OCI-LY1 (cell line): ENCODE results near the gene DCLK1.
"Not testable (repeated sequence)": the region's sequence is repeated elsewhere in the genome, so short reads cannot be mapped to it uniquely, and the experiment has no call there.

Experiments
- H2AFZ ChIP-seq: fragments of 200-600 bp; sonication (generic), shearing (Covaris generic); 2 replicates; pipeline ENCODE4 v1.6.0; 2014; ENCODE audit warnings: antibody characterized with exemption, mild to moderate bottlenecking, low read length
- H3F3A ChIP-seq: fragments of 200-600 bp; sonication (generic), shearing (Covaris generic); 2 replicates; pipeline ENCODE4 v1.6.0; 2014; ENCODE audit warnings: mild to moderate bottlenecking, antibody characterized with exemption, low read length, moderate library complexity; ENCODE audit not compliant: insufficient read depth
- H3K27ac ChIP-seq: fragments of 200-600 bp; sonication (generic); 2 replicates; pipeline ENCODE4 v1.5.1; 2014; ENCODE audit warnings: low read length, mixed run types, mild to moderate bottlenecking, low read depth; ENCODE audit not compliant: poor library complexity, severe bottlenecking
- H3K27me3 ChIP-seq: fragments of 200-600 bp; sonication (generic); 2 replicates; pipeline ENCODE4 v1.6.0; 2014; ENCODE audit warnings: antibody characterized with exemption, mild to moderate bottlenecking, low read length, moderate library complexity; ENCODE audit not compliant: insufficient read depth
- H3K36me3 ChIP-seq: fragments of 200-600 bp; sonication (generic); 2 replicates; pipeline ENCODE4 v1.6.1; 2014; ENCODE audit warnings: mild to moderate bottlenecking, antibody characterized with exemption, low read length, moderate library complexity, mixed read lengths; ENCODE audit not compliant: insufficient read depth
- H3K4me1 ChIP-seq: fragments of 200-600 bp; sonication (generic); 2 replicates; pipeline ENCODE4 v1.5.1; 2014; ENCODE audit warnings: mild to moderate bottlenecking, low read length, moderate library complexity; ENCODE audit not compliant: insufficient read depth, severe bottlenecking
- H3K4me2 ChIP-seq: fragments of 200-600 bp; sonication (generic), shearing (Covaris generic); 2 replicates; pipeline ENCODE4 v1.6.1; 2014; ENCODE audit warnings: low read length
- H3K4me3 ChIP-seq: fragments of 200-600 bp; sonication (generic); 2 replicates; pipeline ENCODE4 v1.5.1; 2014; ENCODE audit warnings: low read length, low read depth, mild to moderate bottlenecking, mixed read lengths; ENCODE audit not compliant: poor library complexity, severe bottlenecking
- H3K79me2 ChIP-seq: fragments of 200-600 bp; shearing (Covaris generic); 2 replicates; pipeline ENCODE4 v1.6.1; 2016; ENCODE audit warnings: mixed run types, low read length, mixed read lengths; ENCODE audit not compliant: insufficient read depth
- H3K9ac ChIP-seq: fragments of 200-600 bp; sonication (generic), shearing (Covaris generic); 2 replicates; pipeline ENCODE4 v1.6.1; 2014; ENCODE audit warnings: mild to moderate bottlenecking, low read length, mixed read lengths
- H3K9me2 ChIP-seq: fragments of 200-600 bp; sonication (generic), shearing (Covaris generic); 2 replicates; pipeline ENCODE4 v1.6.1; 2014; ENCODE audit warnings: low read depth, mild to moderate bottlenecking, low read length, mixed read lengths
- H3K9me3 ChIP-seq: fragments of 200-600 bp; shearing (Covaris generic); 2 replicates; pipeline ENCODE4 v1.6.1; 2014; ENCODE audit warnings: low read length, mixed read lengths
- H4K20me1 ChIP-seq: fragments of 200-600 bp; sonication (generic), shearing (Covaris generic); 2 replicates; pipeline ENCODE4 v1.6.0; 2016; ENCODE audit warnings: mild to moderate bottlenecking, low read length; ENCODE audit not compliant: insufficient read depth
- CTCF ChIP-seq: fragments of 200-600 bp; sonication (generic), shearing (Covaris generic); IDR thresholded peaks from 2 replicates; pipeline ENCODE4 v1.5.1; 2017; ENCODE audit warnings: mild to moderate bottlenecking, antibody characterized with exemption, low read length, moderate library complexity, mixed read lengths
- EZH2 ChIP-seq: fragments of 200-600 bp; sonication (generic), shearing (Covaris generic); IDR thresholded peaks from 2 replicates; pipeline ENCODE4 v1.8.0; 2017; ENCODE audit warnings: borderline replicate concordance, mixed run types, mild to moderate bottlenecking, antibody characterized with exemption, low read length, moderate library complexity, mixed read lengths

DCLK1 gene

GRCh38 chr13:35977060-35977459 is 154.1 kb downstream of the DCLK1 start:
- Histone ChIP-seq H3K9ac (no peak overlapping the region), H3F3A (no peaks in the 10 kb centered on the region), H3K27ac (no peak overlapping the region), H3K4me3 (no peak overlapping the region), H3K4me2 (no peak overlapping the region), H3K4me1 (no peaks in the 10 kb centered on the region), H3K79me2 (no peaks in the 10 kb centered on the region), H3K36me3 (no peaks in the 10 kb centered on the region), H2AFZ (no peak overlapping the region), H3K27me3 (no peaks in the 10 kb centered on the region), H3K9me3 (no peaks in the 10 kb centered on the region), H3K9me2 (no peaks in the 10 kb centered on the region), H4K20me1 (no peaks in the 10 kb centered on the region)
- no peak for TF ChIP-seq CTCF
- TF ChIP-seq EZH2, result no peak

- Histone ChIP-seq H3K9ac (no peak overlapping the region), H3K4me3 (no peak overlapping the region), H3F3A (no peaks in the 10 kb centered on the region), H3K27ac (no peak overlapping the region), H3K4me2 (no peak overlapping the region), H4K20me1 (no peaks in the 10 kb centered on the region), H2AFZ (no peak overlapping the region), H3K9me3 (no peaks in the 10 kb centered on the region), H3K9me2 (no peaks in the 10 kb centered on the region), H3K27me3 (no peaks in the 10 kb centered on the region), H3K79me2 (no peaks in the 10 kb centered on the region), H3K4me1 (no peaks in the 10 kb centered on the region), H3K36me3 (no peaks in the 10 kb centered on the region)
- no peak for TF ChIP-seq EZH2
- TF ChIP-seq CTCF, result no peak
Observed at GRCh38 chr13:35976126-35976525, 155.1 kb downstream of the DCLK1 start.

- H3F3A ChIP-seq, H3K79me2 ChIP-seq, H3K27ac ChIP-seq, H3K9me2 ChIP-seq, H2AFZ ChIP-seq, H3K4me2 ChIP-seq, H3K9ac ChIP-seq, H3K4me3 ChIP-seq, H3K4me1 ChIP-seq, H3K9me3 ChIP-seq, H3K36me3 ChIP-seq, H3K27me3 ChIP-seq, H4K20me1 ChIP-seq: not testable (repeated sequence)
Observed at GRCh38 chr13:35966951-35967350, 164.2 kb downstream of the DCLK1 start.

- no peaks in the 10 kb centered on the region for H3K9me2 ChIP-seq
- H3K4me3 ChIP-seq, result no peak overlapping the region
- no peak overlapping the region for H3K9ac ChIP-seq
- no peaks in the 10 kb centered on the region for H3K9me3 ChIP-seq
- no peaks in the 10 kb centered on the region for H3F3A ChIP-seq
- H4K20me1 ChIP-seq, result no peaks in the 10 kb centered on the region
- H3K27me3 ChIP-seq, result no peaks in the 10 kb centered on the region
- no peak overlapping the region for H3K27ac ChIP-seq
- no peaks in the 10 kb centered on the region for H3K79me2 ChIP-seq
- H3K4me2 ChIP-seq, result no peak overlapping the region
- TF ChIP-seq EZH2 (no peak), CTCF (no peak)
- no peak overlapping the region for H2AFZ ChIP-seq
- no peaks in the 10 kb centered on the region for H3K36me3 ChIP-seq
- H3K4me1 ChIP-seq, result no peaks in the 10 kb centered on the region
Observed at GRCh38 chr13:35966024-35966423, 165.2 kb downstream of the DCLK1 start.
